HG03432 (cell line): ENCODE measurements around the gene MLLT3.

Experiments
- ATAC-seq: cut with Tn5 transposase; IDR thresholded peaks from one replicate; pipeline ENCODE4 v1.9.1; 2021; ENCODE audit warnings: mild to moderate bottlenecking, moderate library complexity; ENCODE audit not compliant: unreplicated experiment

The MLLT3 gene

GRCh38 chr9:20391208-20391607 is 231.1 kb downstream of the MLLT3 start:
- no peak for ATAC-seq

- ATAC-seq: no peak
Observed at GRCh38 chr9:20390400-20390799, 231.9 kb downstream of the MLLT3 start.

- no peak for ATAC-seq
Observed at GRCh38 chr9:20387062-20387461, 235.2 kb downstream of the MLLT3 start.

- ATAC-seq: no peak
Observed at GRCh38 chr9:20384642-20385041, 237.7 kb downstream of the MLLT3 start.

GRCh38 chr9:20382460-20383071 is 239.7 kb downstream of the MLLT3 start:
- peak; percentile 56 for ATAC-seq

GRCh38 chr9:20380546-20380945 is 241.8 kb downstream of the MLLT3 start:
- ATAC-seq: no peak

- no peak for ATAC-seq
Observed at GRCh38 chr9:20379804-20380225, 242.5 kb downstream of the MLLT3 start.

- no peak for ATAC-seq
Observed at GRCh38 chr9:20378851-20379250, 243.4 kb downstream of the MLLT3 start.

GRCh38 chr9:20377790-20378189 is 244.5 kb downstream of the MLLT3 start:
- ATAC-seq: no peak

- ATAC-seq: no peak
Observed at GRCh38 chr9:20376731-20377375, 245.4 kb downstream of the MLLT3 start.

- no peak for ATAC-seq
Observed at GRCh38 chr9:20376042-20376441, 246.3 kb downstream of the MLLT3 start.

GRCh38 chr9:20373263-20373662 is 249.0 kb downstream of the MLLT3 start:
- no peak for ATAC-seq

GRCh38 chr9:20369391-20369790 is 252.9 kb downstream of the MLLT3 start:
- no peak for ATAC-seq

- no peak for ATAC-seq
Observed at GRCh38 chr9:20367855-20368254, 254.4 kb downstream of the MLLT3 start.

- no peak for ATAC-seq
Observed at GRCh38 chr9:20364959-20365358, 257.3 kb downstream of the MLLT3 start.

- ATAC-seq: no peak
Observed at GRCh38 chr9:20363233-20363632, 259.1 kb downstream of the MLLT3 start.

GRCh38 chr9:20361656-20362570 is 260.4 kb downstream of the MLLT3 start:
- ATAC-seq: peak; percentile 81

GRCh38 chr9:20361229-20361628 is 261.1 kb downstream of the MLLT3 start:
- ATAC-seq: no peak

- no peak for ATAC-seq
Observed at GRCh38 chr9:20358207-20358606, 264.1 kb downstream of the MLLT3 start.

- no peak for ATAC-seq
Observed at GRCh38 chr9:20357037-20357432, 265.3 kb downstream of the MLLT3 start.

GRCh38 chr9:20356403-20357036 is 265.8 kb downstream of the MLLT3 start:
- ATAC-seq: no peak
